Mesothelial cell of epicardium (in vitro differentiated cells): ENCODE data around the gene ALKBH7. TPM values are rescaled to one million over a fixed set of nuclear protein-coding genes. Genes with fewer than 3 reads are reported as not detected.
"Not testable (repeated sequence)": the region's sequence is repeated elsewhere in the genome, so short reads cannot be mapped to it uniquely, and the experiment has no call there.

Source experiments
- DNase-seq, 2 experiments: peaks; one replicate each; pipeline ENCODE4 v3.0.0; 2021; ENCODE audit warnings: low spot score in 2 of 2; ENCODE audit not compliant: unreplicated experiment in 2 of 2
- H3K27ac Mint-ChIP-seq: 2 replicates; pipeline ENCODE4 v1.8.0; 2021; ENCODE audit warnings: mixed read lengths
- H3K27me3 Mint-ChIP-seq: 2 replicates; pipeline ENCODE4 v1.8.0; 2021; ENCODE audit warnings: low read depth, mixed read lengths
- H3K36me3 Mint-ChIP-seq: 2 replicates; pipeline ENCODE4 v1.8.0; 2021; ENCODE audit warnings: mixed read lengths
- H3K4me1 Mint-ChIP-seq: 2 replicates; pipeline ENCODE4 v1.8.0; 2021; ENCODE audit warnings: mixed read lengths
- H3K4me3 Mint-ChIP-seq: 2 replicates; pipeline ENCODE4 v1.8.0; 2021; ENCODE audit warnings: mild to moderate bottlenecking, moderate library complexity, mixed read lengths
- H3K9me3 Mint-ChIP-seq: 2 replicates; pipeline ENCODE4 v1.8.0; 2021; ENCODE audit warnings: mixed read lengths
- CTCF ChIP-seq: fragments of 200-600 bp; sonication (generic); IDR thresholded peaks from one replicate; pipeline ENCODE4 v1.5.0; 2021; ENCODE audit warnings: antibody characterized with exemption; ENCODE audit not compliant: unreplicated experiment
- total RNA-seq: library from RNA; stranded (reverse); gene quantifications from 3 replicates; pipeline ENCODE4 v1.2.1, GENCODE V29; 2021

ALKBH7 gene
- total RNA-seq, 1 donor from 2014 or later: 83.7 TPM

- DNase-seq: no peak
- Mint-ChIP-seq H3K27me3 (no peaks in the 10 kb centered on the region), H3K9me3 (no peaks in the 10 kb centered on the region), H3K36me3 (no peaks in the 10 kb centered on the region), H3K27ac (no peak overlapping the region), H3K4me3 (no peak overlapping the region), H3K4me1 (no peaks in the 10 kb centered on the region)
- no peak for TF ChIP-seq CTCF
These were observed 37.9 kb upstream of the ALKBH7 start for GRCh38 chr19:6334490-6335285.

GRCh38 chr19:6340493-6341201, 31.9 kb upstream of the ALKBH7 start:
- TF ChIP-seq CTCF: no peak
- no peak for DNase-seq
- peaks cover 6% of the 10 kb centered on the region for H3K9me3 Mint-ChIP-seq
- H3K27ac Mint-ChIP-seq: no peak overlapping the region
- H3K27me3 Mint-ChIP-seq: peaks cover 4% of the 10 kb centered on the region
- no peaks in the 10 kb centered on the region for H3K36me3 Mint-ChIP-seq
- H3K4me3 Mint-ChIP-seq: no peak overlapping the region
- peaks cover 2% of the 10 kb centered on the region for H3K4me1 Mint-ChIP-seq

- no peak overlapping the region for H3K27ac Mint-ChIP-seq
- H3K27me3 Mint-ChIP-seq: peaks cover 5% of the 10 kb centered on the region
- peaks cover 6% of the 10 kb centered on the region for H3K9me3 Mint-ChIP-seq
- H3K4me1 Mint-ChIP-seq: peaks cover 2% of the 10 kb centered on the region
- no peaks in the 10 kb centered on the region for H3K36me3 Mint-ChIP-seq
- no peak for TF ChIP-seq CTCF
- no peak for DNase-seq
- H3K4me3 Mint-ChIP-seq: no peak overlapping the region
These were observed 29.1 kb upstream of the ALKBH7 start for GRCh38 chr19:6343462-6343861.

GRCh38 chr19:6349271-6349670, 23.3 kb upstream of the ALKBH7 start:
- H3K9me3 Mint-ChIP-seq, H3K4me3 Mint-ChIP-seq, H3K27ac Mint-ChIP-seq, H3K4me1 Mint-ChIP-seq, H3K36me3 Mint-ChIP-seq, DNase-seq: not testable (repeated sequence)
- peaks cover 10% of the 10 kb centered on the region for H3K27me3 Mint-ChIP-seq

GRCh38 chr19:6350688-6351087, 21.9 kb upstream of the ALKBH7 start:
- Mint-ChIP-seq H3K27ac (no peak overlapping the region), H3K36me3 (no peaks in the 10 kb centered on the region)
- TF ChIP-seq CTCF: no peak

GRCh38 chr19:6352381-6353165, 20.0 kb upstream of the ALKBH7 start:
- peaks cover 10% of the 10 kb centered on the region for H3K27me3 Mint-ChIP-seq
- peaks cover under 1% of the 10 kb centered on the region for H3K4me1 Mint-ChIP-seq
- no peak for TF ChIP-seq CTCF
- no peak overlapping the region for H3K4me3 Mint-ChIP-seq
- H3K36me3 Mint-ChIP-seq: no peaks in the 10 kb centered on the region
- H3K9me3 Mint-ChIP-seq: no peaks in the 10 kb centered on the region
- DNase-seq: no peak
- no peak overlapping the region for H3K27ac Mint-ChIP-seq

More at GRCh38 chr19:6350688-6351087, 21.9 kb upstream of the ALKBH7 start:
- H3K27me3 Mint-ChIP-seq: peaks cover 10% of the 10 kb centered on the region
- DNase-seq: no peak
- no peaks in the 10 kb centered on the region for H3K9me3 Mint-ChIP-seq
- H3K4me1 Mint-ChIP-seq: no peaks in the 10 kb centered on the region
- H3K4me3 Mint-ChIP-seq: no peak overlapping the region
